DOHH2 (cell line): ENCODE data around the gene ZBTB7C.

Experiments
- EZH2phosphoT487 ChIP-seq: fragments of 200-600 bp; sonication (generic); IDR thresholded peaks from 2 replicates; pipeline ENCODE4 v1.6.1; 2017; ENCODE audit warnings: borderline replicate concordance, mild to moderate bottlenecking, antibody characterized with exemption, low read length, moderate library complexity, mixed read lengths
- TF ChIP-seq, protein P1 (sequence below): fragments of 200-600 bp; sonication (generic); IDR thresholded peaks from one replicate; pipeline ENCODE4 v1.5.1; 2014; ENCODE audit warnings: antibody characterized with exemption, mild to moderate bottlenecking, low read depth, low read length; ENCODE audit not compliant: poor library complexity, severe bottlenecking

DNA sequence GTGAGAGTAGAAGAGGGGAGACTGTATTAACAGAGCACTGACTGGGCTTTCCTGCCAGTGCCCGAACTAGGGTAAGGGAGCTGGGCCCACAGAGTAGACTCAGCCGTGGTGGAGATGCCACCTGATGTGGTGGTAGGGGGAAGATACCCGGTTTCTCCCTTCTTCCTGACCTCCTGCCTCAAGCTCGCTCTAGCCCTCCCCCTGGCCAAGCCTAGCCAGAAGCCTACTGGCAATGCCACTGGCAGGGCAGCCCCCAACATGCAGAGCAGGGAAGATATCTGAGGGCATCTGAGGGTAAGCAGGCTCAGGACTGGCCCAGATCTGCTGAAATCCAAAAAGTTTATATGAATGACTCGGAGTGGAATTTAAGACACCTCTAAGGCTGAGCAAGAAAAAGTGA, 316.1 kb downstream of the ZBTB7C start:
- TF ChIP-seq, protein P1, sequence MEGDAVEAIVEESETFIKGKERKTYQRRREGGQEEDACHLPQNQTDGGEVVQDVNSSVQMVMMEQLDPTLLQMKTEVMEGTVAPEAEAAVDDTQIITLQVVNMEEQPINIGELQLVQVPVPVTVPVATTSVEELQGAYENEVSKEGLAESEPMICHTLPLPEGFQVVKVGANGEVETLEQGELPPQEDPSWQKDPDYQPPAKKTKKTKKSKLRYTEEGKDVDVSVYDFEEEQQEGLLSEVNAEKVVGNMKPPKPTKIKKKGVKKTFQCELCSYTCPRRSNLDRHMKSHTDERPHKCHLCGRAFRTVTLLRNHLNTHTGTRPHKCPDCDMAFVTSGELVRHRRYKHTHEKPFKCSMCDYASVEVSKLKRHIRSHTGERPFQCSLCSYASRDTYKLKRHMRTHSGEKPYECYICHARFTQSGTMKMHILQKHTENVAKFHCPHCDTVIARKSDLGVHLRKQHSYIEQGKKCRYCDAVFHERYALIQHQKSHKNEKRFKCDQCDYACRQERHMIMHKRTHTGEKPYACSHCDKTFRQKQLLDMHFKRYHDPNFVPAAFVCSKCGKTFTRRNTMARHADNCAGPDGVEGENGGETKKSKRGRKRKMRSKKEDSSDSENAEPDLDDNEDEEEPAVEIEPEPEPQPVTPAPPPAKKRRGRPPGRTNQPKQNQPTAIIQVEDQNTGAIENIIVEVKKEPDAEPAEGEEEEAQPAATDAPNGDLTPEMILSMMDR, result no peak
- TF ChIP-seq EZH2phosphoT487, result no peak
